ENCODE results near the gene SH3GL1.

SH3GL1 gene

GRCh38 chr19:4437103-4437502 lies 36.8 kb upstream of the SH3GL1 start:
- Histone ChIP-seq H2AFZ (ENCODE audit: low read length) (no peak overlapping the region), H3K9me2 (ENCODE audit: low read depth, low read length) (no peaks in the 10 kb centered on the region), H4K20me1 (ENCODE audit: insufficient read depth, low read length) (no peaks in the 10 kb centered on the region), H3K4me3 (ENCODE audit: low read depth, low read length, poor library complexity, severe bottlenecking) (no peak overlapping the region), H3K36me3 (ENCODE audit: insufficient read depth, low read length) (peaks cover 78% of the 10 kb centered on the region), H3K4me2 (ENCODE audit: low read length) (no peak overlapping the region), H3F3A (ENCODE audit: insufficient read depth, low read length) (no peaks in the 10 kb centered on the region), H3K4me1 (ENCODE audit: insufficient read depth, low read length, severe bottlenecking) (peaks cover 9% of the 10 kb centered on the region), H3K79me2 (ENCODE audit: insufficient read depth, low read length) (no peaks in the 10 kb centered on the region), H3K9ac (ENCODE audit: low read length) (no peak overlapping the region), H3K27me3 (ENCODE audit: insufficient read depth, low read length) (no peaks in the 10 kb centered on the region), H3K9me3 (ENCODE audit: low read length) (no peaks in the 10 kb centered on the region), H3K27ac (ENCODE audit: low read depth, low read length, poor library complexity, severe bottlenecking) (no peak overlapping the region)
- TF ChIP-seq CTCF (IDR thresholded peaks at IDR 0.05; ENCODE audit: low read length) (no peak), EZH2 (IDR thresholded peaks at IDR 0.05; ENCODE audit: borderline replicate concordance, low read length) (no peak)

- Histone ChIP-seq H3K9ac (ENCODE audit: low read length) (no peak overlapping the region), H3K27me3 (ENCODE audit: insufficient read depth, low read length) (no peaks in the 10 kb centered on the region), H3K4me1 (ENCODE audit: insufficient read depth, low read length, severe bottlenecking) (peaks cover 9% of the 10 kb centered on the region), H3K9me2 (ENCODE audit: low read depth, low read length) (no peaks in the 10 kb centered on the region), H3F3A (ENCODE audit: insufficient read depth, low read length) (no peaks in the 10 kb centered on the region), H4K20me1 (ENCODE audit: insufficient read depth, low read length) (no peaks in the 10 kb centered on the region), H3K27ac (ENCODE audit: low read depth, low read length, poor library complexity, severe bottlenecking) (no peak overlapping the region), H3K79me2 (ENCODE audit: insufficient read depth, low read length) (no peaks in the 10 kb centered on the region), H3K36me3 (ENCODE audit: insufficient read depth, low read length) (peaks cover 86% of the 10 kb centered on the region), H3K4me2 (ENCODE audit: low read length) (no peak overlapping the region), H3K9me3 (ENCODE audit: low read length) (no peaks in the 10 kb centered on the region), H2AFZ (ENCODE audit: low read length) (no peak overlapping the region), H3K4me3 (ENCODE audit: low read depth, low read length, poor library complexity, severe bottlenecking) (no peak overlapping the region)
- TF ChIP-seq EZH2 (IDR thresholded peaks at IDR 0.05; ENCODE audit: borderline replicate concordance, low read length) (no peak), CTCF (IDR thresholded peaks at IDR 0.05; ENCODE audit: low read length) (no peak)
These were observed 35.9 kb upstream of the SH3GL1 start for GRCh38 chr19:4436231-4436630.

- no peaks in the 10 kb centered on the region for H3K27me3 ChIP-seq (ENCODE audit: insufficient read depth, low read length)
- no peak overlapping the region for H3K27ac ChIP-seq (ENCODE audit: low read depth, low read length, poor library complexity, severe bottlenecking)
- H3K9me2 ChIP-seq (ENCODE audit: low read depth, low read length), result no peaks in the 10 kb centered on the region
- no peaks in the 10 kb centered on the region for H4K20me1 ChIP-seq (ENCODE audit: insufficient read depth, low read length)
- no peak overlapping the region for H2AFZ ChIP-seq (ENCODE audit: low read length)
- no peak overlapping the region for H3K9ac ChIP-seq (ENCODE audit: low read length)
- no peak overlapping the region for H3K4me2 ChIP-seq (ENCODE audit: low read length)
- no peaks in the 10 kb centered on the region for H3K9me3 ChIP-seq (ENCODE audit: low read length)
- H3K4me3 ChIP-seq (ENCODE audit: low read depth, low read length, poor library complexity, severe bottlenecking), result no peak overlapping the region
- no peaks in the 10 kb centered on the region for H3F3A ChIP-seq (ENCODE audit: insufficient read depth, low read length)
- TF ChIP-seq EZH2 (IDR thresholded peaks at IDR 0.05; ENCODE audit: borderline replicate concordance, low read length) (no peak), CTCF (IDR thresholded peaks at IDR 0.05; ENCODE audit: low read length) (no peak)
- peaks cover 91% of the 10 kb centered on the region for H3K36me3 ChIP-seq (ENCODE audit: insufficient read depth, low read length)
- H3K79me2 ChIP-seq (ENCODE audit: insufficient read depth, low read length), result no peaks in the 10 kb centered on the region
- peaks cover 9% of the 10 kb centered on the region for H3K4me1 ChIP-seq (ENCODE audit: insufficient read depth, low read length, severe bottlenecking)
These were observed 34.0 kb upstream of the SH3GL1 start for GRCh38 chr19:4434391-4434790.
